Sigmoid colon (tissue), 7 donors: ENCODE data around the gene RBPMS2. TPM values are rescaled to one million over a fixed set of nuclear protein-coding genes. Genes with fewer than 3 reads are reported as not detected.

Experiments
- DNase-seq: peaks from one replicate; pipeline ENCODE4 v3.0.0-alpha.2; 2019
- H3K27ac ChIP-seq, 4 donors: fragments of 200-600 bp; sonication (generic); one replicate each; pipeline ENCODE4 v1.5.1; 2016 to 2019; ENCODE audit warnings: mild to moderate bottlenecking in 1 of 4
- H3K27me3 ChIP-seq, 3 donors: fragments of 200-600 bp; sonication (generic); one replicate each; pipeline ENCODE4 v1.5.1; 2019; ENCODE audit warnings: mild to moderate bottlenecking in 1 of 3
- H3K36me3 ChIP-seq, 4 donors: fragments of 200-600 bp; sonication (generic); one replicate each; pipeline ENCODE4 v1.5.1; 2016 to 2019
- H3K4me1 ChIP-seq, 4 donors: fragments of 200-600 bp; sonication (generic); one replicate each; pipeline ENCODE4 v1.5.1; 2017 to 2019
- H3K4me3 ChIP-seq, 4 donors: fragments of 200-600 bp; sonication (generic); one replicate each; pipeline ENCODE4 v1.5.1; 2017 to 2019; ENCODE audit warnings: mild to moderate bottlenecking in 2 of 4, moderate library complexity in 1 of 4
- H3K9me3 ChIP-seq, 4 donors: fragments of 200-600 bp in 3 of 4; sonication (generic) in 3 of 4; one replicate each; pipeline versions ENCODE4 v1.5.1 to v1.6.1; 2013 to 2019
- EP300 ChIP-seq, 4 donors: sonication (generic); formaldehyde crosslinking; IDR thresholded peaks; one replicate each; pipeline ENCODE4 v1.6.1; 2017; ENCODE audit warnings: antibody characterized with exemption in 4 of 4
- POLR2A ChIP-seq, 2 donors: fragments of 450-650 bp; IDR thresholded peaks; one replicate each; pipeline ENCODE4 v1.6.1; 2016; ENCODE audit warnings: antibody characterized with exemption in 2 of 2, mild to moderate bottlenecking in 2 of 2, moderate library complexity in 2 of 2
- POLR2AphosphoS5 ChIP-seq, 4 donors: sonication (generic); formaldehyde crosslinking; IDR thresholded peaks; one replicate each; pipeline ENCODE4 v1.6.1; 2017; ENCODE audit warnings: antibody characterized with exemption in 4 of 4
- WGBS, 2 donors: extraction: QIAGEN DNeasy Blood & Tissue Kit; methylation state at CpG; one replicate each; pipeline ENCODE4 v1.1.7; 2013; 5-methylcytosine and 5-hydroxymethylcytosine counted together
- intact Hi-C: fragments of 100-400 bp; cut with DNase I; formaldehyde crosslinking; loops from one replicate; pipeline ENCODE4 v1.15.1; 2023
- polyA plus RNA-seq, 3 donors: library from polyadenylated mRNA; stranded (reverse); fragments of 200-250 nt; gene quantifications; one replicate each; pipeline ENCODE4 v1.2.3, GENCODE V29; 2013
- total RNA-seq, 4 donors: library from RNA; depleted of rRNA; stranded (reverse); fragments of >200 nt; gene quantifications; one replicate each; pipeline ENCODE4 v1.1.0, GENCODE V29; 2016
- TF ChIP-seq, protein P1 (sequence below), 4 experiments: fragments of 450-650 bp in 3 of 4; fragments of 200-600 bp in 1 of 4; IDR thresholded peaks; one replicate each; pipeline ENCODE4 v1.5.1; 2016 to 2019; ENCODE audit warnings: antibody characterized with exemption in 4 of 4, mild to moderate bottlenecking in 3 of 4, moderate library complexity in 2 of 4
- donor health status: healthy with polysubstance abuse.
- donor health status: Bipolar disorder and iron deficiency.
- donor health status: healthy.

The RBPMS2 gene
- total and polyA plus RNA-seq, 7 donors = 0.69 to 58.2 (median 22.1) TPM

DNA sequence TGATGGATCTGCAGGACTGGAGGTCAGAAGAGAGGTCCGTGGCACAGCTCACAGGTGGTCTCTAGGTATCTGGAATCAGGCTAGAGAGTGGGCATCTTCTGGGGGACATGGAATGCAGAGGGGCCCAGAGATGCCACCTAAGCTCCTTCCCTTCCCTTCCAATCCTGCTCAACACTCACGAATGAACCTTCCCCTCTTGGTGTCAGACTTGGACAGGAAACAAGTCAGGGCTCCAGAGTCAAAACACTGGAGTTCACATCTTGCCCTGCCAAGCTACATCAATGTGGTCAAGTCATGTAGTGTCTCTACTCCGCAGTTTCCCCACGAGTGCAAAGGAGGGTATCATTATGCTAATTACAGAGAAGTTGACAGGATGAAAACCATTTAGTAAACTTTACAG, 16.0 kb upstream of the RBPMS2 start:
- Histone ChIP-seq H3K4me3 (no peak overlapping the region), H3K27ac (no peak overlapping the region), H3K4me1 (no peaks in the 10 kb centered on the region), H3K9me3 (no peaks in the 10 kb centered on the region), H3K27me3 (no peaks in the 10 kb centered on the region), H3K36me3 (no peaks in the 10 kb centered on the region)
- intact Hi-C loops = no loop called here
- 42 to 50% methylated on average over 4 of the region's 4 CpGs for WGBS, 2 donors
- TF ChIP-seq POLR2AphosphoS5 (IDR thresholded peaks at IDR 0.05) (no peak), POLR2A (IDR thresholded peaks at IDR 0.05) (no peak), EP300 (IDR thresholded peaks at IDR 0.05) (no peak)
- TF ChIP-seq, protein P1, sequence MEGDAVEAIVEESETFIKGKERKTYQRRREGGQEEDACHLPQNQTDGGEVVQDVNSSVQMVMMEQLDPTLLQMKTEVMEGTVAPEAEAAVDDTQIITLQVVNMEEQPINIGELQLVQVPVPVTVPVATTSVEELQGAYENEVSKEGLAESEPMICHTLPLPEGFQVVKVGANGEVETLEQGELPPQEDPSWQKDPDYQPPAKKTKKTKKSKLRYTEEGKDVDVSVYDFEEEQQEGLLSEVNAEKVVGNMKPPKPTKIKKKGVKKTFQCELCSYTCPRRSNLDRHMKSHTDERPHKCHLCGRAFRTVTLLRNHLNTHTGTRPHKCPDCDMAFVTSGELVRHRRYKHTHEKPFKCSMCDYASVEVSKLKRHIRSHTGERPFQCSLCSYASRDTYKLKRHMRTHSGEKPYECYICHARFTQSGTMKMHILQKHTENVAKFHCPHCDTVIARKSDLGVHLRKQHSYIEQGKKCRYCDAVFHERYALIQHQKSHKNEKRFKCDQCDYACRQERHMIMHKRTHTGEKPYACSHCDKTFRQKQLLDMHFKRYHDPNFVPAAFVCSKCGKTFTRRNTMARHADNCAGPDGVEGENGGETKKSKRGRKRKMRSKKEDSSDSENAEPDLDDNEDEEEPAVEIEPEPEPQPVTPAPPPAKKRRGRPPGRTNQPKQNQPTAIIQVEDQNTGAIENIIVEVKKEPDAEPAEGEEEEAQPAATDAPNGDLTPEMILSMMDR (IDR thresholded peaks at IDR 0.05) = no peak
- DNase-seq = no peak

DNA sequence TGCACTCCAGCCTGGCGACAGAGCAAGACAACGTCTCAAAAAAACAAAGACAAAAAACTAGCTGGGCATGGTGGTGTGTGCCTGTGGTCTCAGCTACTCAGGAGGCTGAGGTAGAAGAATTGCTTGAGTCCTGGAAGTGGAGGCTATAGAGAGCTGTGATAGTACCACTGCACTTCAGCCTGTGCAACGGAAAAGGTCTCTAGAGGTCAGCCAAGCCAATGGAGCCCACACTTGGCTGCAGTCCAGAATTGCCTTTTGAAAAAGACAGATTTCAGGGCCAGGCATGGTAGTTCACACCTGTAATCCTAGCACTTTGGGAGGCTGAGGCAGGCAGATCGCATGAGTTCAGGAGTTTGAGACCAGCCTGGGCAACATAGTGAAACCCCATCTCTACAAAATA, 8.4 kb upstream of the RBPMS2 start:
- Histone ChIP-seq H3K27ac (no peak overlapping the region), H3K4me1 (peaks cover 0 to 4% (median 0%) of the 10 kb centered on the region in 4 donors), H3K9me3 (no peaks in the 10 kb centered on the region), H3K27me3 (no peaks in the 10 kb centered on the region), H3K4me3 (no peak overlapping the region), H3K36me3 (no peaks in the 10 kb centered on the region)
- intact Hi-C loops = no loop called here
- DNase-seq = no peak
- WGBS, 2 donors = 92 to 95% methylated on average over 4 of the region's 4 CpGs
- TF ChIP-seq POLR2A (IDR thresholded peaks at IDR 0.05) = no peak
- TF ChIP-seq EP300 (IDR thresholded peaks at IDR 0.05) = no peak

DNA sequence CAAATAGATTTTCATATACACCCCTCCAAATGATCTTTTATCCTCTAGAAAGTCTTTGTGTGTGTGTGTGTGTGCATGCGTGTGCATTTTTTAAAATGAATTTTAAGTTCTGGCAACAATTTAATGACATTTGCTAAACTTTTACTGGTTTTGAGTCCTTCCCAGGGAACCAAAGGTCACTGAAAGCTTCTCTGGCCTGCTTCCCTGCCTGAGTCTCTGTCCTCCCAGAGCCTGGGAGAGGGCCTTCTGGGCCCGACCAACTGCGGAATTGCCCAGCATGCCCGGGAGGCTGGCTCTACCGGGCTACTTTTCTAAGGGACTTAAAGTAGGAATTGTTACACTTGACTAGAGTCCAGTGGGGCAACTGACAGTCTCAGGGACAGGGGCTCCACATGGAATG, 7.4 kb upstream of the RBPMS2 start:
- TF ChIP-seq, protein P1 (IDR thresholded peaks at IDR 0.05) = no peak
- TF ChIP-seq EP300 (IDR thresholded peaks at IDR 0.05) = no peak
- TF ChIP-seq POLR2AphosphoS5 (IDR thresholded peaks at IDR 0.05) = no peak
- no peak for TF ChIP-seq POLR2A (IDR thresholded peaks at IDR 0.05)
- WGBS, 2 donors = 85 to 87% methylated on average over 5 of the region's 5 CpGs
- Histone ChIP-seq H3K27ac (no peak overlapping the region), H3K36me3 (no peaks in the 10 kb centered on the region), H3K27me3 (no peaks in the 10 kb centered on the region), H3K4me3 (no peak overlapping the region), H3K4me1 (peaks cover 0 to 4% (median 0%) of the 10 kb centered on the region in 4 donors), H3K9me3 (no peaks in the 10 kb centered on the region)
- intact Hi-C loops = no loop called here
- no peak for DNase-seq

DNA sequence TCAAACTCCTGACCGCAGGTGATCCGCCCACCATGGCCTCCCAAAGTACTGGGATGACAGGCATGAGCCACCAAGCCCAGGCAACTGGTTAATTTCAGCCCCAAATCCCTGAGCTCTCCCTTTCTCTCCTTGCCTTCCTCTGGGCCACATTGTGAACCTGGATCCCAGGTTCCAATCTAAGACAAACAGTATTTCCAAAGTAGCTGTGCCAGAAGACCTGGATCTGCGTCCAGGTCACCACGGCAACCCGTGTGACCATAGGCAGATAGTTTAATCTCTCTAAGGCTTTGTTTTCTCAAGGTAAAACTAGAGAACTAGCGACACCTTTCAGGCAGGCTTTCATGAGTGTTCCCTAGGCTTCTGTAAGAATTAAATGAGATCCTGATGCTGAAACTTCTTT, 5.9 kb upstream of the RBPMS2 start:
- H3K4me1 ChIP-seq = peaks cover 0 to 18% (median 12%) of the 10 kb centered on the region in 4 donors
- no peaks in the 10 kb centered on the region for H3K27me3 ChIP-seq
- whole genome bisulfite sequencing, 2 donors = 71 to 90% methylated on average over 6 of the region's 6 CpGs
- H3K4me3 ChIP-seq = no peak overlapping the region
- no peaks in the 10 kb centered on the region for H3K36me3 ChIP-seq
- H3K27ac ChIP-seq = no peak overlapping the region
- no peak for TF ChIP-seq POLR2A (IDR thresholded peaks at IDR 0.05)
- TF ChIP-seq EP300 (IDR thresholded peaks at IDR 0.05) = no peak
- TF ChIP-seq, protein P1 (IDR thresholded peaks at IDR 0.05) = no peak
- TF ChIP-seq POLR2AphosphoS5 (IDR thresholded peaks at IDR 0.05) = no peak
- intact Hi-C loops = no loop called here
- DNase-seq = no peak
- no peaks in the 10 kb centered on the region for H3K9me3 ChIP-seq

DNA sequence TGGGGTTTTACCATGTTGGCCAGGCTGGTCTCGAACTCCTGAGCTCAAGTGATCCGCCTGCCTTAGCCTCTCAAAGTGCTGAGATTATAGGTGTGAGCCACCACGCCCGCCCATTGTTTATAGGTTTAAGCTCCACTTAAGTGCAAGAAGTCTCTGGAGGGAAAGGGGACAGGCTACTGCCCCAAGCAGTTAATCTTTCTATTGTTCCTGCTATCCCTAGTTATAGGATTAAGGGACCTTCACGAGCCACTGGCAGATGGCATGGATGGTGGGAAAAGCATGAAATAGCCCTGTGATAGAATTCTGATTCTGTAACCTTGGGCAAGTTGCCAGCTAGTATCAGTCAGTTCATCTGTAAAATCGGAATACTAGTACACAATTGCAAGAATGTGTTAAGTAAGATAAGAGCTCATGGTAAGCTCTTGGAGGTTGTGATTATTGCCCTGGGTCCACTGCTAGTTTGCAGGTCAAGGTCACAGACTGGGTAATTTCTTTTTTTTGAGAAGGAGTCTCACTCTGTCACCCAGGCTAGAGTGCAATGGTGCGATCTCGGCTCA, 5.3 kb upstream of the RBPMS2 start:
- Histone ChIP-seq H3K27ac (no peak overlapping the region), H3K27me3 (no peaks in the 10 kb centered on the region), H3K4me3 (no peak overlapping the region), H3K4me1 (peaks cover 0 to 23% (median 16%) of the 10 kb centered on the region in 4 donors), H3K9me3 (no peaks in the 10 kb centered on the region), H3K36me3 (no peaks in the 10 kb centered on the region)
- intact Hi-C loops = no loop called here
- TF ChIP-seq, protein P1 (IDR thresholded peaks at IDR 0.05) = no peak
- no peak for TF ChIP-seq EP300 (IDR thresholded peaks at IDR 0.05)
- TF ChIP-seq POLR2A (IDR thresholded peaks at IDR 0.05) = no peak
- TF ChIP-seq POLR2AphosphoS5 (IDR thresholded peaks at IDR 0.05) = no peak
- 65 to 83% methylated on average over 8 of the region's 8 CpGs for WGBS, 2 donors
- DNase-seq = no peak
